H9 (cell line): ENCODE measurements around the gene SIPA1L3. TPM values are rescaled to one million over a fixed set of nuclear protein-coding genes. Genes with fewer than 3 reads are reported as not detected.
A peak's percentile ranks its signal among the peaks of the same experiment; 100 is the strongest.

Experiments used
- DNase-seq: peaks from one replicate; pipeline ENCODE4 v3.0.0-alpha.2; 2017
- H2AFZ ChIP-seq: one replicate; pipeline ENCODE4 v1.6.1; 2013; ENCODE audit warnings: mild to moderate bottlenecking, low read length, control low read depth, moderate library complexity
- H2AK5ac ChIP-seq: 2 replicates; pipeline ENCODE4 v1.6.1; 2013; ENCODE audit warnings: low read length, control low read depth, mixed read lengths; ENCODE audit not compliant: insufficient read length
- H2BK120ac ChIP-seq: one replicate; pipeline ENCODE4 v1.6.1; 2013; ENCODE audit warnings: low read depth, mild to moderate bottlenecking, low read length, control low read depth, inconsistent platforms; ENCODE audit not compliant: poor library complexity, severe bottlenecking
- H2BK12ac ChIP-seq: 2 replicates; pipeline ENCODE4 v1.6.1; 2013; ENCODE audit warnings: low read length, control low read depth, mixed read lengths, low read depth; ENCODE audit not compliant: insufficient read length
- H2BK15ac ChIP-seq: 2 replicates; pipeline ENCODE4 v1.6.1; 2013; ENCODE audit warnings: low read depth, low read length, control low read depth
- H2BK20ac ChIP-seq: one replicate; pipeline ENCODE4 v1.6.1; 2013; ENCODE audit warnings: low read depth, mild to moderate bottlenecking, low read length, control low read depth, inconsistent platforms; ENCODE audit not compliant: poor library complexity, severe bottlenecking
- H2BK5ac ChIP-seq: 2 replicates; pipeline ENCODE4 v1.6.1; 2013; ENCODE audit warnings: low read length, control low read depth, mixed read lengths; ENCODE audit not compliant: insufficient read length
- H3K14ac ChIP-seq: 2 replicates; pipeline ENCODE4 v1.6.1; 2013; ENCODE audit warnings: low read length, control low read depth; ENCODE audit not compliant: insufficient read depth
- H3K18ac ChIP-seq: 2 replicates; pipeline ENCODE4 v1.6.1; 2013; ENCODE audit warnings: low read depth, mild to moderate bottlenecking, mixed read lengths, low read length, control low read depth; ENCODE audit not compliant: insufficient read length
- H3K23ac ChIP-seq: 2 replicates; pipeline ENCODE4 v1.6.1; 2013; ENCODE audit warnings: low read length, control low read depth, mixed read lengths, low read depth; ENCODE audit not compliant: insufficient read length
- H3K23me2 ChIP-seq: 2 replicates; pipeline ENCODE4 v1.6.1; 2013; ENCODE audit warnings: low read depth, mild to moderate bottlenecking, mixed read lengths, low read length, control low read depth; ENCODE audit not compliant: insufficient read length, poor library complexity, severe bottlenecking
- H3K27ac ChIP-seq: 2 replicates; pipeline ENCODE4 v1.5.1; 2013; ENCODE audit warnings: low read length, control low read depth, mixed read lengths, low read depth; ENCODE audit not compliant: insufficient read length
- H3K27me3 ChIP-seq: 2 replicates; pipeline ENCODE4 v1.6.1; 2013; ENCODE audit warnings: low read length, control low read depth, inconsistent platforms; ENCODE audit not compliant: insufficient read depth
- H3K4ac ChIP-seq: 2 replicates; pipeline ENCODE4 v1.6.1; 2013; ENCODE audit warnings: low read depth, mild to moderate bottlenecking, control low read depth, inconsistent platforms, low read length, moderate library complexity
- H3K4me1 ChIP-seq: 2 replicates; pipeline ENCODE4 v1.6.1; 2013; ENCODE audit warnings: low read length, control low read depth, inconsistent platforms; ENCODE audit not compliant: insufficient read depth
- H3K4me2 ChIP-seq: 2 replicates; pipeline ENCODE4 v1.6.1; 2013; ENCODE audit warnings: low read length, control low read depth, mixed read lengths; ENCODE audit not compliant: insufficient read length, insufficient read depth
- H3K56ac ChIP-seq: 2 replicates; pipeline ENCODE4 v1.6.1; 2013; ENCODE audit warnings: low read depth, mild to moderate bottlenecking, mixed read lengths, low read length, control low read depth; ENCODE audit not compliant: insufficient read length
- H3K79me1 ChIP-seq: 2 replicates; pipeline ENCODE4 v1.6.1; 2013; ENCODE audit warnings: low read depth, mild to moderate bottlenecking, moderate library complexity, low read length, control low read depth, inconsistent platforms; ENCODE audit not compliant: insufficient read depth, poor library complexity, severe bottlenecking
- H3K79me2 ChIP-seq: 2 replicates; pipeline ENCODE4 v1.6.1; 2013; ENCODE audit warnings: low read length, control low read depth, inconsistent platforms; ENCODE audit not compliant: insufficient read depth
- H3K9ac ChIP-seq: 2 replicates; pipeline ENCODE4 v1.6.1; 2013; ENCODE audit warnings: low read length, control low read depth, mixed read lengths; ENCODE audit not compliant: insufficient read length; ENCODE audit errors: extremely low read depth
- H3K9me3 ChIP-seq: one replicate; pipeline ENCODE4 v1.6.1; 2013; ENCODE audit warnings: low read depth, low read length, inconsistent platforms; ENCODE audit not compliant: control insufficient read depth
- H3T11ph ChIP-seq: one replicate; pipeline ENCODE4 v1.6.1; 2013; ENCODE audit warnings: mild to moderate bottlenecking, low read length, control low read depth, inconsistent platforms
- H4K20me1 ChIP-seq: one replicate; pipeline ENCODE4 v1.6.1; 2013; ENCODE audit not compliant: control insufficient read depth, insufficient read length, insufficient read depth
- H4K5ac ChIP-seq: 2 replicates; pipeline ENCODE4 v1.6.1; 2013; ENCODE audit warnings: low read depth, mild to moderate bottlenecking, mixed read lengths, low read length, control low read depth; ENCODE audit not compliant: insufficient read length
- H4K8ac ChIP-seq: replicated peaks from 2 replicates; pipeline ENCODE4 v1.6.1; 2013; ENCODE audit warnings: low read length, control low read depth, mixed read lengths, low read depth; ENCODE audit not compliant: insufficient read length
- H4K91ac ChIP-seq: 2 replicates; pipeline ENCODE4 v1.6.1; 2013; ENCODE audit warnings: low read depth, mild to moderate bottlenecking, moderate library complexity, mixed read lengths, low read length, control low read depth; ENCODE audit not compliant: insufficient read length
- H3K27ac Mint-ChIP-seq, 3 experiments: 2 replicates in 2 of 3; 3 replicates in 1 of 3; pipeline ENCODE4 v1.8.0; 2020 to 2021; ENCODE audit warnings: mixed read lengths in 3 of 3, mild to moderate bottlenecking in 1 of 3, moderate library complexity in 1 of 3
- H3K27me3 Mint-ChIP-seq: 2 replicates; pipeline ENCODE4 v1.8.0; 2021; ENCODE audit warnings: low read depth, mild to moderate bottlenecking, moderate library complexity, mixed read lengths
- H3K36me3 Mint-ChIP-seq, 3 experiments: 2 replicates in 2 of 3; 3 replicates in 1 of 3; pipeline ENCODE4 v1.8.0; 2020 to 2021; ENCODE audit warnings: low read depth in 3 of 3, mixed read lengths in 3 of 3; ENCODE audit not compliant: insufficient read depth in 1 of 3
- H3K4me1 Mint-ChIP-seq, 2 experiments: 2 replicates each; pipeline ENCODE4 v1.8.0; 2020; ENCODE audit warnings: mixed read lengths in 2 of 2
- H3K4me3 Mint-ChIP-seq, 2 experiments: 2 replicates in 1 of 2; 3 replicates in 1 of 2; pipeline ENCODE4 v1.8.0; 2020 to 2021; ENCODE audit warnings: mild to moderate bottlenecking in 2 of 2, mixed read lengths in 2 of 2, moderate library complexity in 1 of 2
- H3K9me3 Mint-ChIP-seq, 2 experiments: 2 replicates in 1 of 2; 3 replicates in 1 of 2; pipeline ENCODE4 v1.8.0; 2020; ENCODE audit warnings: mild to moderate bottlenecking in 2 of 2, mixed read lengths in 2 of 2, moderate library complexity in 1 of 2
- CTCF ChIP-seq: fragments of 200-600 bp; sonication (generic); conservative IDR thresholded peaks from 3 replicates; pipeline ENCODE4 v1.8.0; 2021; ENCODE audit warnings: antibody characterized with exemption, mild to moderate bottlenecking
- WGBS: extraction: QIAGEN DNeasy Blood & Tissue Kit; methylation state at CpG from one replicate; pipeline ENCODE4 v1.1.7; 2013; ENCODE audit warnings: missing lambda C conversion rate, low lambda C conversion rate, mixed read lengths; ENCODE audit not compliant: insufficient read length; ENCODE audit errors: extremely low coverage; 5-methylcytosine and 5-hydroxymethylcytosine counted together
- total RNA-seq: library from RNA; stranded (reverse); gene quantifications from 2 replicates; pipeline ENCODE4 v1.2.1, GENCODE V29; 2021

SIPA1L3 gene
- total RNA-seq, 1 experiment from 2014 or later: 40.1 TPM

- Histone ChIP-seq H4K20me1 (no peaks in the 10 kb centered on the region), H3K23me2 (no peaks in the 10 kb centered on the region), H3K56ac (no peak overlapping the region), H3K4me2 (no peak overlapping the region), H3K4me1 (peaks cover 7% of the 10 kb centered on the region; the same call in 1 of the 2 replicates), H2BK12ac (no peak overlapping the region), H3K9me3 (no peaks in the 10 kb centered on the region), H3K27me3 (no peaks in the 10 kb centered on the region), H4K5ac (no peak overlapping the region), H3T11ph (no peak overlapping the region), H2BK120ac (no peak overlapping the region), H3K79me1 (no peaks in the 10 kb centered on the region), H4K8ac (no peak overlapping the region), H3K18ac (no peak overlapping the region), H3K14ac (no peak overlapping the region), H2AK5ac (no peak overlapping the region), H3K4ac (no peak overlapping the region), H2AFZ (no peak overlapping the region), H3K9ac (no peak overlapping the region), H3K27ac (no peak overlapping the region), H4K91ac (no peak overlapping the region), H2BK20ac (no peak overlapping the region), H3K23ac (no peak overlapping the region), H3K79me2 (peaks cover 2% of the 10 kb centered on the region; the same call in 1 of the 2 replicates), H2BK15ac (no peak overlapping the region), H2BK5ac (no peak overlapping the region)
- Mint-ChIP-seq H3K4me1 (peaks cover 27 to 41% of the 10 kb centered on the region in 2 experiments), H3K36me3 (peaks cover 0 to 7% (median 4%) of the 10 kb centered on the region in 3 experiments; a peak in 3 of 7 replicates), H3K4me3 (no peak overlapping the region), H3K27me3 (peaks cover 1% of the 10 kb centered on the region; the same call in 1 of the 2 replicates), H3K9me3 (no peaks in the 10 kb centered on the region), H3K27ac (peak overlapping the region in 1 of 3 experiments; percentile 59; a peak in 4 of 7 replicates)
- no CpG with 5 or more reads among the region's 9 CpGs for WGBS
- no peak for TF ChIP-seq CTCF
- no peak for DNase-seq
Measured at GRCh38 chr19:38009650-38010242, 102.7 kb downstream of the SIPA1L3 start.
